ENCODE results near the gene OSBP2.

OSBP2 gene

DNA sequence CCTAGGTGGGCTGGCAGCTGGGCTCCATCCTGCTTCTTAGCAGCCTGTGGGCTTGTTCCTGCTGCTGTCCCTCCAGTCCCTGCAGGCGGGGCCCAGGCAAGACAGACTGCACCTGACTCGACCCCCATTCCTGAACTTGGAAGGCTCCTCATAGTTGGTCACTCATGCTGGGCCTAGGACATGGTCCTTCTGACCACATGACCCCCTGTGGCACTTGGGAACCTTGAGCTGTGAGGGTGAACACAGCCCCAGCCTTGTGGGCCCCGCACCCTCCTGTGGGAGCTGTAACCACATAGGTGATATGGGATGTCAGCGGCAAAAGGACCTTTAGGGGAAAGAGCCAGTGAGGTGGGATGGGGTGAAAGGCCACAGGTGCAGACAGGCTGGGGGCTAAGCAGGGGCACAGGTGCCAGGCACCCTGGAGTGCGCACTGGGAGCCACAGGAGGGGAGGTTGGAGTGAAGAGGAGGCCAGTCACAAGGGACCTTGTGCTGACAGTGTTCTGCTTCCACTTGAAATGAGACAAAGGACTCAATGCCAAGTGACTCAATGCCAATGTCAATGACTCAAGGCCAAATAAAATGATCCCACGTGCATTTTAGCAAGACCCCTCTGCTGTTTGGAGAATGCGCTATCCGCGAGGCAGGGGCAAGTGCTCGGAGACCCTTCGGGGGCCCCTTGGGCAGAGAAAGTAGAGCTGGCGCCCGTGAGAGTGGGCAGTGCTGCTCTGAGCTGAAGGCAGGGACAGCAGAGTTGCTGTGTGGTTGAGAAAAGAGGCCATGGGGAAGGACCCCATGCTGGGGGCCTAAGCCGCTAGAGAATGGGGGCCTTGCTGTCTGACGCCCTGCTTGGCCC lies 183.2 kb downstream of the OSBP2 start:
- no peak for DNase-seq
- Mint-ChIP-seq H3K4me3 (no peak overlapping the region), H3K27me3 (peaks cover 0 to 6% of the 10 kb centered on the region in 2 donors), H3K36me3 (no peaks in the 10 kb centered on the region), H3K9me3 (no peaks in the 10 kb centered on the region), H3K4me1 (peaks cover 8% of the 10 kb centered on the region in 2 donors), H3K27ac (no peak overlapping the region)
- ATAC-seq (replicated peaks) = peak in 1 of 2 donors; percentile 10

GRCh38 chr22:30878516-30879414 lies 184.1 kb downstream of the OSBP2 start:
- Mint-ChIP-seq H3K4me1 (peaks cover 8% of the 10 kb centered on the region in 2 donors), H3K36me3 (no peaks in the 10 kb centered on the region), H3K9me3 (no peaks in the 10 kb centered on the region), H3K27ac (no peak overlapping the region), H3K4me3 (no peak overlapping the region), H3K27me3 (peaks cover 0 to 6% of the 10 kb centered on the region in 2 donors)
- DNase-seq (no peak), ATAC-seq (replicated peaks) (no peak)

GRCh38 chr22:30879415-30879797 lies 184.7 kb downstream of the OSBP2 start:
- no peak for ATAC-seq (replicated peaks)
- Mint-ChIP-seq H3K4me1 (peaks cover 8% of the 10 kb centered on the region in 2 donors), H3K4me3 (no peak overlapping the region), H3K9me3 (no peaks in the 10 kb centered on the region), H3K36me3 (no peaks in the 10 kb centered on the region), H3K27me3 (peaks cover 0 to 6% of the 10 kb centered on the region in 2 donors), H3K27ac (no peak overlapping the region)
- DNase-seq = no peak

GRCh38 chr22:30880181-30880601 lies 185.5 kb downstream of the OSBP2 start:
- peaks cover 8% of the 10 kb centered on the region in 2 donors for H3K4me1 Mint-ChIP-seq
- no peak overlapping the region for H3K4me3 Mint-ChIP-seq
- ATAC-seq (replicated peaks) (no peak), DNase-seq (no peak)
- H3K27me3 Mint-ChIP-seq = peaks cover 0 to 6% of the 10 kb centered on the region in 2 donors
- H3K9me3 Mint-ChIP-seq = no peaks in the 10 kb centered on the region
- H3K27ac Mint-ChIP-seq = no peak overlapping the region
- H3K36me3 Mint-ChIP-seq = no peaks in the 10 kb centered on the region

GRCh38 chr22:30880847-30881246 lies 186.2 kb downstream of the OSBP2 start:
- Mint-ChIP-seq H3K36me3 (no peaks in the 10 kb centered on the region), H3K27ac (no peak overlapping the region), H3K27me3 (peaks cover 0 to 6% of the 10 kb centered on the region in 2 donors), H3K9me3 (no peaks in the 10 kb centered on the region), H3K4me1 (peaks cover 8% of the 10 kb centered on the region in 2 donors), H3K4me3 (no peak overlapping the region)
- no peak for DNase-seq
- ATAC-seq (replicated peaks) = no peak

GRCh38 chr22:30881361-30882183 lies 186.9 kb downstream of the OSBP2 start:
- no peaks in the 10 kb centered on the region for H3K9me3 Mint-ChIP-seq
- H3K36me3 Mint-ChIP-seq = no peaks in the 10 kb centered on the region
- no peak for DNase-seq
- H3K27ac Mint-ChIP-seq = no peak overlapping the region
- H3K4me1 Mint-ChIP-seq = peaks cover 7 to 8% of the 10 kb centered on the region in 2 donors
- no peak overlapping the region for H3K4me3 Mint-ChIP-seq
- ATAC-seq (replicated peaks) = no peak
- peaks cover 0 to 6% of the 10 kb centered on the region in 2 donors for H3K27me3 Mint-ChIP-seq

- Mint-ChIP-seq H3K27ac (no peak overlapping the region), H3K9me3 (no peaks in the 10 kb centered on the region), H3K4me1 (peaks cover under 1 to 5% of the 10 kb centered on the region in 2 donors)
Measured at GRCh38 chr22:30882184-30882717, 187.6 kb downstream of the OSBP2 start.

DNA sequence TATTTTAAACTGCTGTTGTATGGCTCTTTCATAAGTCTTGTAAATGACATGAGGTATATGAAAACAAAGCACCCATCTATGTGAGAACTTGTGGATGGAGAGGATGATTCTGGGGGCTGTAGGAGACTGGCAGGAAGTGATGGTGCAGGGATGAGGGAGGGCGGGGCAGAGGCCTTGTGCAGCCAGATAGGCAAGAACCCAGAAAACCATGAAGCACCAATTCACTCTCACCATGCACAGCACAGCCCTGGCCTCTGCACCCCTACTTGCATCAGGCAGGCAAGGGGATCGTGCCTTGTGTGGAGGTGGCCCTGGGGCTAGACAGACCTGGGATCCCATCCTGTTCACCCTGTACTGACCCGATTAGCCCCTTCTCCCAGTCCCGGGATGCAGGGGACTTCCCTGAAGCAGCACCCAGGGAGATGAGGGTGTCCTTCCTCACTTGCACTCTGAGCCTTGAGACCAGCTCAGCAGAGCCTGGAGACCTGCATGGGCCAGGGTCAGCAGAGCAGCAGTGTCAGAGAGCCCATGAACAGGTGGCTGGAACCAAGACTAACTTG lies 188.4 kb downstream of the OSBP2 start:
- no peak overlapping the region for H3K4me3 Mint-ChIP-seq
- no peak for ATAC-seq (replicated peaks)
- H3K36me3 Mint-ChIP-seq = no peaks in the 10 kb centered on the region
- H3K4me1 Mint-ChIP-seq = no peaks in the 10 kb centered on the region
- H3K27ac Mint-ChIP-seq = no peak overlapping the region
- no peaks in the 10 kb centered on the region for H3K9me3 Mint-ChIP-seq
- peaks cover 0 to 6% of the 10 kb centered on the region in 2 donors for H3K27me3 Mint-ChIP-seq
- DNase-seq = no peak

More at GRCh38 chr22:30882184-30882717, 187.6 kb downstream of the OSBP2 start:
- DNase-seq (no peak), ATAC-seq (replicated peaks) (no peak)
- peaks cover 0 to 6% of the 10 kb centered on the region in 2 donors for H3K27me3 Mint-ChIP-seq
- H3K4me3 Mint-ChIP-seq = no peak overlapping the region
- H3K36me3 Mint-ChIP-seq = no peaks in the 10 kb centered on the region

- no peak overlapping the region for H3K4me3 Mint-ChIP-seq
- no peak overlapping the region for H3K27ac Mint-ChIP-seq
- H3K9me3 Mint-ChIP-seq = no peaks in the 10 kb centered on the region
- no peak for DNase-seq
- H3K4me1 Mint-ChIP-seq = no peaks in the 10 kb centered on the region
- ATAC-seq (replicated peaks) = no peak
- no peaks in the 10 kb centered on the region for H3K36me3 Mint-ChIP-seq
- peaks cover 0 to 3% of the 10 kb centered on the region in 2 donors for H3K27me3 Mint-ChIP-seq
Measured at GRCh38 chr22:30883586-30884145, 189.0 kb downstream of the OSBP2 start.

DNA sequence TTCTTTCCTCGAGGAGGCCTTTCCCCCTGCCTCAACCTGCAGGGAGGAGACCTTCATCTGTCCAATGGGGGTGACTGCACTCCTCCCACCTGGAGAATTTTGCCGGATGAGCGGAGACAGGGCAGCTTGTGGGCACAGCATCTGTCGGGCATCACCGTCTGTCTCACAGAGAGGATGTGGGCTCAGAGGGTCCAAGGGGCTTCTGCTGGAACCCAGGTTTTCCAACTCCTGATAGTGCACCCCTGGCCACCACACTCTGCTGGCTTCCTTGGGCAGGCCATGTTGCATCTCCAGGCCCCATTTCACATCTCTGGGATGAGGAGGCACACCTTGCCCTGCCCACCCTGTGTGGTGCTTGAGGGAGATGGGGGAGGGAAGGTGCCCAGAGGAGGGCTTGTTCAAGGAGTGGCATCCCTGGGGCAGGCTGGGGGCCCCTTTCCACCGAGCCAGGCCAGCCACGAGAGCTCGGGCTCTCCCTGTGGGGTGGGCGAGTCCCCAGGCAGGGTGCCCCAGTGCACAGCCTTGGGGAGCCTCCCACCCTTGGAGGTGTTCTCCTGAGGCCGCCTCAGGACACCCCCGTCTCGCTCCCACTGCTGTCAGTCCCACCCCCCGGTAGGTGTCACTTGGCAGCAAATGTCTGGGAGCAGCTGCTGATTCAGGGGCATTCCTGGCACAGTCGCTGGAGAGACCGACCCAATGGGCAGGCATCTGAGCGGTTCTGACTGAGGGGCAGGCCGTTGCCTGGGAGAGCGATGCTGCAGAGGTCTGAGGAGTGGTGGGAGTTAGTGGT lies 189.7 kb downstream of the OSBP2 start:
- ATAC-seq (replicated peaks) = no peak
- Mint-ChIP-seq H3K4me3 (no peak overlapping the region), H3K4me1 (no peaks in the 10 kb centered on the region), H3K36me3 (no peaks in the 10 kb centered on the region), H3K27ac (no peak overlapping the region), H3K9me3 (no peaks in the 10 kb centered on the region), H3K27me3 (no peaks in the 10 kb centered on the region)
- no peak for DNase-seq

GRCh38 chr22:30885001-30885366 lies 190.3 kb downstream of the OSBP2 start:
- Mint-ChIP-seq H3K27ac (no peak overlapping the region), H3K27me3 (no peaks in the 10 kb centered on the region), H3K4me1 (no peaks in the 10 kb centered on the region), H3K36me3 (no peaks in the 10 kb centered on the region), H3K9me3 (no peaks in the 10 kb centered on the region), H3K4me3 (no peak overlapping the region)
- ATAC-seq (replicated peaks) = no peak
- no peak for DNase-seq

DNA sequence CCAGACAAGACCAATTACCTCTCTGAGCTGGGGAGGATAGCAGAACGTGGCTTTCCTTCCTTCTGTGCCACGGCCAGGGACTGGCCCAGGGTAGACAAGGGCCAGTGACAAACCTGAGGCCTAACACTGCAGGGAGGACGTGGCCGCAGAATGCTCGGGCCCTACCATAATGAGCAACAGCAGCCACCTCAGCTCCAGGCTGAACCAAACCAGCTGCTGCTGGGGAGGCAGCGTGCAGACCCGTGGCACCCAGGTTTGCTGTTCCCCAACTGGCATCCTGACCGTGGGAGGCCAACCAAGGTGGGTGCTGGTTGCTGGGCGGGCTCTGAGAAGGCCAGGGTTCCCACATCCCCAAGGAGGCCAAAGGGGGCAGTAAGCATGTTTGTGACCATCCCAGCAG lies 190.9 kb downstream of the OSBP2 start:
- no peak overlapping the region for H3K27ac Mint-ChIP-seq
- no peaks in the 10 kb centered on the region for H3K36me3 Mint-ChIP-seq

GRCh38 chr22:30887453-30887852 lies 192.8 kb downstream of the OSBP2 start:
- H3K36me3 Mint-ChIP-seq = peaks cover 6 to 8% of the 10 kb centered on the region in 2 donors
- ATAC-seq (replicated peaks) = no peak

More for the DNA sequence above, 190.9 kb downstream of the OSBP2 start:
- ATAC-seq (replicated peaks) (no peak), DNase-seq (no peak)
- no peak overlapping the region for H3K4me3 Mint-ChIP-seq
- H3K9me3 Mint-ChIP-seq = no peaks in the 10 kb centered on the region
- no peaks in the 10 kb centered on the region for H3K27me3 Mint-ChIP-seq
- no peaks in the 10 kb centered on the region for H3K4me1 Mint-ChIP-seq

More at GRCh38 chr22:30887453-30887852, 192.8 kb downstream of the OSBP2 start:
- no peak for DNase-seq
- H3K27ac Mint-ChIP-seq = no peak overlapping the region
- H3K4me3 Mint-ChIP-seq = no peak overlapping the region
- H3K4me1 Mint-ChIP-seq = peaks cover 0 to 2% of the 10 kb centered on the region in 2 donors
- no peaks in the 10 kb centered on the region for H3K9me3 Mint-ChIP-seq
- H3K27me3 Mint-ChIP-seq = no peaks in the 10 kb centered on the region
